HEK293 (cell line): ENCODE measurements around the gene RRN3.
"Not testable (repeated sequence)": the region's sequence is repeated elsewhere in the genome, so short reads cannot be mapped to it uniquely, and the experiment has no call there.

Source experiments
- TCF7L2 ChIP-seq: IDR thresholded peaks from 2 replicates; pipeline ENCODE4 v1.6.1; 2011; ENCODE audit warnings: low read depth, mild to moderate bottlenecking, inconsistent platforms, low read length, moderate library complexity, borderline replicate concordance
- ZNF623 ChIP-seq: fragments of 450-650 bp; formaldehyde crosslinking; IDR thresholded peaks from 2 replicates; pipeline ENCODE4 v1.5.1; 2016; ENCODE audit warnings: missing biosample characterization, missing genetic modification characterization
- TF ChIP-seq, protein P1 (sequence below): fragments of 450-650 bp; formaldehyde crosslinking; IDR thresholded peaks from 2 replicates; pipeline ENCODE4 v1.5.1; 2016; ENCODE audit warnings: missing biosample characterization, missing genetic modification characterization

DNA sequence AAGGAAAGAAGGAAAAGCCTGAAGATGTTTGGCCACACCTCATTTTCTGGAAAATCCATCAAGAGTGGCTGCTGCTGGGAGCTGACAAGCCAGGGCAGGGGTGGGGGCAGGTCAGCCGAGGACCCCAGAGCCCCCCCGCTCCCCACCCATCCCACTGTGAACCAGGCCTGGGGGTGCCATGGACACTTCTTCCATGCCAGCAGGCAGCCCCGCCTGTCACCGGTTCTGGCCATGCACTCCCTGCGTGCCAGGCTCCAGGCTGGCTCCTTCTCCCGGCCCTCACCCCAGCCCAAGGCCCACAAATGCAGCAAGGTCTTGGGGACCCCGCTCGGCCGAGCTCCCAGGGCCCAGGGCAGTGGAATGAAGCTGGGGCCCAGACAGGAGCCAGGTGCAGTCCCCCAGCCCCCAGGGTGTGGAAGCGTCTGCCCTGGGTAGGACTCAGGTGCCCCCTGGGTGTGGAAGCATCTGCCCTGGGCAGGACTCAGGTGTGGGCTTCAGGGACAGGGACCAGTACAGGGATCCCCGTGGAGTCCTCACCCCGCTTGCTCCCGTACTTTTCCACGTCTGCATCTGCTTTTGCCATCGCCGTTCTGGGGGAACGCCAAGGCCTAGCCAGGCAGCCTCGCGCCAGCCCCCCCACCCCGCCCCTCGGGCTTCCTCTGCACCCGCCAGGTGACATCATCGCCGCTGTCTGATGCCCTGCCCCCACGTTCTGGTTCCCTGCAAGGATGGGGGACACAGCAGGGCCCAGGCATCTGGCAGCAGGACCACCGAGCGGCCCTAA lies 48.2 kb upstream of the RRN3 start:
- TF ChIP-seq ZNF623 (tag by site-specific recombination); TCF7L2: not testable (repeated sequence)
- TF ChIP-seq, protein P1, sequence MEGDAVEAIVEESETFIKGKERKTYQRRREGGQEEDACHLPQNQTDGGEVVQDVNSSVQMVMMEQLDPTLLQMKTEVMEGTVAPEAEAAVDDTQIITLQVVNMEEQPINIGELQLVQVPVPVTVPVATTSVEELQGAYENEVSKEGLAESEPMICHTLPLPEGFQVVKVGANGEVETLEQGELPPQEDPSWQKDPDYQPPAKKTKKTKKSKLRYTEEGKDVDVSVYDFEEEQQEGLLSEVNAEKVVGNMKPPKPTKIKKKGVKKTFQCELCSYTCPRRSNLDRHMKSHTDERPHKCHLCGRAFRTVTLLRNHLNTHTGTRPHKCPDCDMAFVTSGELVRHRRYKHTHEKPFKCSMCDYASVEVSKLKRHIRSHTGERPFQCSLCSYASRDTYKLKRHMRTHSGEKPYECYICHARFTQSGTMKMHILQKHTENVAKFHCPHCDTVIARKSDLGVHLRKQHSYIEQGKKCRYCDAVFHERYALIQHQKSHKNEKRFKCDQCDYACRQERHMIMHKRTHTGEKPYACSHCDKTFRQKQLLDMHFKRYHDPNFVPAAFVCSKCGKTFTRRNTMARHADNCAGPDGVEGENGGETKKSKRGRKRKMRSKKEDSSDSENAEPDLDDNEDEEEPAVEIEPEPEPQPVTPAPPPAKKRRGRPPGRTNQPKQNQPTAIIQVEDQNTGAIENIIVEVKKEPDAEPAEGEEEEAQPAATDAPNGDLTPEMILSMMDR (tag by site-specific recombination), result not testable (repeated sequence)
